GM12891 (cell line): ENCODE results near the gene TECPR1.

Experiments used
- PAX5 ChIP-seq: IDR thresholded peaks from 2 replicates; pipeline ENCODE4 v1.6.1; 2011; ENCODE audit warnings: low read length, moderate library complexity, mild to moderate bottlenecking; ENCODE audit not compliant: insufficient read depth, severe bottlenecking
- POLR2A ChIP-seq: IDR thresholded peaks from 2 replicates; pipeline ENCODE4 v1.6.1; 2011; ENCODE audit warnings: low read depth, low read length, control low read depth
- POLR2AphosphoS5 ChIP-seq: IDR thresholded peaks from 2 replicates; pipeline ENCODE4 v1.6.1; 2011; ENCODE audit warnings: low read depth, low read length, control low read depth
- TAF1 ChIP-seq: IDR thresholded peaks from 2 replicates; pipeline ENCODE4 v1.6.1; 2011; ENCODE audit warnings: low read depth, low read length, control low read depth

GRCh38 chr7:98210513-98211220 lies 41.4 kb downstream of the TECPR1 start:
- TF ChIP-seq POLR2AphosphoS5 (no peak), POLR2A (no peak), TAF1 (no peak), PAX5 (no peak)
